Ishikawa (cell line): ENCODE measurements around the gene PTGFRN.

Experiments
- CREB1 ChIP-seq: IDR thresholded peaks from 2 replicates; pipeline ENCODE4 v1.6.1; 2012; ENCODE audit warnings: low read depth
- EGR1 ChIP-seq: IDR thresholded peaks from 2 replicates; pipeline ENCODE4 v1.6.1; 2012
- EP300 ChIP-seq: IDR thresholded peaks from 2 replicates; pipeline ENCODE4 v1.6.1; 2012; ENCODE audit warnings: borderline replicate concordance
- FOXM1 ChIP-seq: IDR thresholded peaks from 2 replicates; pipeline ENCODE4 v1.6.1; 2012; ENCODE audit warnings: low read depth, borderline replicate concordance
- RAD21 ChIP-seq: IDR thresholded peaks from 2 replicates; pipeline ENCODE4 v1.6.1; 2012; ENCODE audit warnings: low read depth
- REST ChIP-seq: IDR thresholded peaks from 2 replicates; pipeline ENCODE4 v1.6.1; 2012; ENCODE audit warnings: low read depth, mild to moderate bottlenecking
- TCF12 ChIP-seq: IDR thresholded peaks from 2 replicates; pipeline ENCODE4 v1.6.1; 2012; ENCODE audit warnings: low read depth
- YY1 ChIP-seq: IDR thresholded peaks from 2 replicates; pipeline ENCODE4 v1.6.1; 2012; ENCODE audit warnings: low read depth
- ZBTB7A ChIP-seq: IDR thresholded peaks from 2 replicates; pipeline ENCODE4 v1.6.1; 2012; ENCODE audit warnings: low read depth
- TF ChIP-seq, protein P1 (sequence below): IDR thresholded peaks from 2 replicates; pipeline ENCODE4 v1.6.1; 2012
- TF ChIP-seq, protein P2 (sequence below): IDR thresholded peaks from 2 replicates; pipeline ENCODE4 v1.6.1; 2012

DNA sequence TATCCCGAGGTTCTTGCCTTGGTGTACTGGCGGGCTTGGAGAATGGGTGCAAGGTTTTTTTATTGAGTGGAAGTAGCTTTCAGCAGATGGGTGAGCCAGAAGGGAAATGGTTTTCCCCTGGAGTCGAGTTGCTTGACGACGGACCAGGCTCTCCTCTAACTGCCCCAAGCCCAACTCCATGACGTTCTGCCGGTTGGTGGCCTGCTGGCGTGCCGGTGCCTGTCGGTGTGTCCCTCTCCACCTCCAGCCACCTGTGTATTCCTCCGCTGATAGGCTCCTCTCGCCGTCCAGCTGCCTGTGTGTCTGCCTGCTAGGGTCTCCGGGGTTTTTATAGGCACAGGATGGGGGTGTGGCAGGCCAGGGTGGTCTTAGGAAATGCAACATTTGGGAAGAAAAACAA lies 34.3 kb upstream of the PTGFRN start:
- TF ChIP-seq EP300, result no peak
- TF ChIP-seq, protein P1, sequence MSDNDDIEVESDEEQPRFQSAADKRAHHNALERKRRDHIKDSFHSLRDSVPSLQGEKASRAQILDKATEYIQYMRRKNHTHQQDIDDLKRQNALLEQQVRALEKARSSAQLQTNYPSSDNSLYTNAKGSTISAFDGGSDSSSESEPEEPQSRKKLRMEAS, result no peak
- no peak for TF ChIP-seq CREB1
- no peak for TF ChIP-seq ZBTB7A
- TF ChIP-seq YY1, result no peak
- TF ChIP-seq TCF12, result no peak
- TF ChIP-seq EGR1, result no peak
- no peak for TF ChIP-seq RAD21
- no peak for TF ChIP-seq FOXM1
- TF ChIP-seq REST, result no peak
- TF ChIP-seq, protein P2, sequence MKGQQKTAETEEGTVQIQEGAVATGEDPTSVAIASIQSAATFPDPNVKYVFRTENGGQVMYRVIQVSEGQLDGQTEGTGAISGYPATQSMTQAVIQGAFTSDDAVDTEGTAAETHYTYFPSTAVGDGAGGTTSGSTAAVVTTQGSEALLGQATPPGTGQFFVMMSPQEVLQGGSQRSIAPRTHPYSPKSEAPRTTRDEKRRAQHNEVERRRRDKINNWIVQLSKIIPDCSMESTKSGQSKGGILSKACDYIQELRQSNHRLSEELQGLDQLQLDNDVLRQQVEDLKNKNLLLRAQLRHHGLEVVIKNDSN, result no peak
